ENCODE data around the gene ATG10.
"Not testable (repeated sequence)": the region's sequence is repeated elsewhere in the genome, so short reads cannot be mapped to it uniquely, and the experiment has no call there.

ATG10 gene

GRCh38 chr5:82054004-82054710 is 82.3 kb downstream of the ATG10 start:
- DNase-seq (ENCODE audit: low read depth): no peak

GRCh38 chr5:82057051-82057450 is 85.2 kb downstream of the ATG10 start:
- peak; percentile 7 for DNase-seq (ENCODE audit: low read depth)

- DNase-seq (ENCODE audit: low read depth): no peak
Measured at GRCh38 chr5:82058710-82059109, 86.9 kb downstream of the ATG10 start.

GRCh38 chr5:82066791-82067190 is 95.0 kb downstream of the ATG10 start:
- DNase-seq (ENCODE audit: low read depth): no peak

GRCh38 chr5:82068042-82068441 is 96.2 kb downstream of the ATG10 start:
- DNase-seq (ENCODE audit: low read depth): not testable (repeated sequence)

- no peak for DNase-seq (ENCODE audit: low read depth)
Measured at GRCh38 chr5:82068723-82069122, 96.9 kb downstream of the ATG10 start.

GRCh38 chr5:82072138-82072537 is 100.3 kb downstream of the ATG10 start:
- no peak for DNase-seq (ENCODE audit: low read depth)

- DNase-seq (ENCODE audit: low read depth): no peak
Measured at GRCh38 chr5:82073179-82073578, 101.4 kb downstream of the ATG10 start.

- no peak for DNase-seq (ENCODE audit: low read depth)
Measured at GRCh38 chr5:82074950-82075349, 103.1 kb downstream of the ATG10 start.

- DNase-seq (ENCODE audit: low read depth): no peak
Measured at GRCh38 chr5:82077496-82077895, 105.7 kb downstream of the ATG10 start.

GRCh38 chr5:82091617-82092016 is 119.8 kb downstream of the ATG10 start:
- DNase-seq (ENCODE audit: low read depth): no peak

- DNase-seq (ENCODE audit: low read depth): no peak
Measured at GRCh38 chr5:82095536-82095935, 123.7 kb downstream of the ATG10 start.

GRCh38 chr5:82096249-82096648 is 124.4 kb downstream of the ATG10 start:
- DNase-seq (ENCODE audit: low read depth): no peak

GRCh38 chr5:82100303-82101077 is 128.7 kb downstream of the ATG10 start:
- no peak for DNase-seq (ENCODE audit: low read depth)

- no peak for DNase-seq (ENCODE audit: low read depth)
Measured at GRCh38 chr5:82104872-82105271, 133.0 kb downstream of the ATG10 start.

- no peak for DNase-seq (ENCODE audit: low read depth)
Measured at GRCh38 chr5:82105457-82105856, 133.6 kb downstream of the ATG10 start.

- no peak for DNase-seq (ENCODE audit: low read depth)
Measured at GRCh38 chr5:82106207-82106606, 134.4 kb downstream of the ATG10 start.

GRCh38 chr5:82106756-82107155 is 134.9 kb downstream of the ATG10 start:
- DNase-seq (ENCODE audit: low read depth): no peak

- DNase-seq (ENCODE audit: low read depth): peak; percentile 24
Measured at GRCh38 chr5:82107267-82107666, 135.4 kb downstream of the ATG10 start.

- no peak for DNase-seq (ENCODE audit: low read depth)
Measured at GRCh38 chr5:82109013-82109412, 137.2 kb downstream of the ATG10 start.

GRCh38 chr5:82109915-82110314 is 138.1 kb downstream of the ATG10 start:
- DNase-seq (ENCODE audit: low read depth): not testable (repeated sequence)

- peak; percentile 9 for DNase-seq (ENCODE audit: low read depth)
Measured at GRCh38 chr5:82111191-82111590, 139.4 kb downstream of the ATG10 start.

GRCh38 chr5:82115858-82116257 is 144.0 kb downstream of the ATG10 start:
- no peak for DNase-seq (ENCODE audit: low read depth)

- no peak for DNase-seq (ENCODE audit: low read depth)
Measured at GRCh38 chr5:82119889-82120288, 148.1 kb downstream of the ATG10 start.
